ENCODE results near the gene AKR1C4.
"Not testable (repeated sequence)": the region's sequence is repeated elsewhere in the genome, so short reads cannot be mapped to it uniquely, and the experiment has no call there.

Gene AKR1C4

GRCh38 chr10:5242585-5242984 lies 45.9 kb downstream of the AKR1C4 start:
- peaks cover 3% of the 10 kb centered on the region for H3K27me3 Mint-ChIP-seq (ENCODE audit: low read depth)
- H3K4me1 Mint-ChIP-seq = no peaks in the 10 kb centered on the region
- peaks cover 22% of the 10 kb centered on the region for H3K9me3 Mint-ChIP-seq
- no peaks in the 10 kb centered on the region for H3K36me3 Mint-ChIP-seq (ENCODE audit: low read depth)
- no peak overlapping the region for H3K27ac Mint-ChIP-seq
- no peak overlapping the region for H3K4me3 Mint-ChIP-seq
- TF ChIP-seq CTCF (IDR thresholded peaks at IDR 0.05; ENCODE audit: unreplicated experiment in 3 of 3) = no peak

GRCh38 chr10:5243521-5243987 lies 46.9 kb downstream of the AKR1C4 start:
- TF ChIP-seq CTCF (IDR thresholded peaks at IDR 0.05; ENCODE audit: unreplicated experiment in 3 of 3) = no peak
- Mint-ChIP-seq H3K9me3 (peaks cover 13% of the 10 kb centered on the region), H3K4me3 (no peak overlapping the region), H3K4me1 (no peaks in the 10 kb centered on the region), H3K27me3 (ENCODE audit: low read depth) (peaks cover 3% of the 10 kb centered on the region), H3K27ac (no peak overlapping the region), H3K36me3 (ENCODE audit: low read depth) (no peaks in the 10 kb centered on the region)

- Mint-ChIP-seq H3K27ac (no peak overlapping the region), H3K4me1 (no peaks in the 10 kb centered on the region), H3K36me3 (ENCODE audit: low read depth) (no peaks in the 10 kb centered on the region), H3K4me3 (no peak overlapping the region), H3K9me3 (peaks cover 15% of the 10 kb centered on the region), H3K27me3 (ENCODE audit: low read depth) (peaks cover 7% of the 10 kb centered on the region)
- no peak for TF ChIP-seq CTCF (IDR thresholded peaks at IDR 0.05; ENCODE audit: unreplicated experiment in 3 of 3)
Observed at GRCh38 chr10:5252177-5253037, 55.8 kb downstream of the AKR1C4 start.

GRCh38 chr10:5254488-5254887 lies 57.9 kb downstream of the AKR1C4 start:
- peaks cover 15% of the 10 kb centered on the region for H3K9me3 Mint-ChIP-seq
- no peaks in the 10 kb centered on the region for H3K36me3 Mint-ChIP-seq (ENCODE audit: low read depth)
- TF ChIP-seq CTCF (IDR thresholded peaks at IDR 0.05; ENCODE audit: unreplicated experiment in 3 of 3) = no peak
- H3K27ac Mint-ChIP-seq = no peak overlapping the region
- no peak overlapping the region for H3K4me3 Mint-ChIP-seq
- H3K27me3 Mint-ChIP-seq (ENCODE audit: low read depth) = peaks cover 11% of the 10 kb centered on the region
- no peaks in the 10 kb centered on the region for H3K4me1 Mint-ChIP-seq

- Mint-ChIP-seq H3K27me3 (ENCODE audit: low read depth) (peaks cover 11% of the 10 kb centered on the region), H3K9me3 (peaks cover 17% of the 10 kb centered on the region)
- not testable (repeated sequence) for H3K27ac Mint-ChIP-seq; H3K4me1 Mint-ChIP-seq; H3K36me3 Mint-ChIP-seq (ENCODE audit: low read depth); H3K4me3 Mint-ChIP-seq
Observed at GRCh38 chr10:5257768-5258167, 61.1 kb downstream of the AKR1C4 start.

GRCh38 chr10:5259132-5259951 lies 62.7 kb downstream of the AKR1C4 start:
- Mint-ChIP-seq H3K4me1 (no peaks in the 10 kb centered on the region), H3K9me3 (peaks cover 18% of the 10 kb centered on the region), H3K27me3 (ENCODE audit: low read depth) (peaks cover 7% of the 10 kb centered on the region), H3K27ac (no peak overlapping the region), H3K36me3 (ENCODE audit: low read depth) (no peaks in the 10 kb centered on the region), H3K4me3 (no peak overlapping the region)
- no peak for TF ChIP-seq CTCF (IDR thresholded peaks at IDR 0.05; ENCODE audit: unreplicated experiment in 3 of 3)

Data from nephron (organoid).